Esophagus squamous epithelium (tissue), 4 donors: ENCODE measurements around the gene MRPS27.

Experiments
- CTCF ChIP-seq, 6 experiments: fragments of 450-650 bp in 4 of 6; fragments of 200-600 bp in 2 of 6; sonication (generic) in 2 of 6; IDR thresholded peaks; one replicate each; pipeline ENCODE4 v1.5.1; 2016 to 2019; ENCODE audit warnings: antibody characterized with exemption in 6 of 6, mild to moderate bottlenecking in 4 of 6, moderate library complexity in 4 of 6
- POLR2A ChIP-seq, 4 donors: fragments of 450-650 bp; IDR thresholded peaks; one replicate each; pipeline ENCODE4 v1.6.1; 2017; ENCODE audit warnings: antibody characterized with exemption in 4 of 4, mild to moderate bottlenecking in 4 of 4, moderate library complexity in 3 of 4

- no peak for TF ChIP-seq POLR2A (IDR thresholded peaks at IDR 0.05)
- no peak for TF ChIP-seq CTCF (IDR thresholded peaks at IDR 0.05)
Observed at GRCh38 chr5:72346398-72346797, 26.4 kb upstream of the MRPS27 start.
